Mesothelial cell of epicardium (in vitro differentiated cells): ENCODE data around the gene ZNF135. TPM values are rescaled to one million over a fixed set of nuclear protein-coding genes. Genes with fewer than 3 reads are reported as not detected.

Experiments
- DNase-seq, 2 experiments: peaks; one replicate each; pipeline ENCODE4 v3.0.0; 2021; ENCODE audit warnings: low spot score in 2 of 2; ENCODE audit not compliant: unreplicated experiment in 2 of 2
- H3K27ac Mint-ChIP-seq: 2 replicates; pipeline ENCODE4 v1.8.0; 2021; ENCODE audit warnings: mixed read lengths
- H3K27me3 Mint-ChIP-seq: 2 replicates; pipeline ENCODE4 v1.8.0; 2021; ENCODE audit warnings: low read depth, mixed read lengths
- H3K36me3 Mint-ChIP-seq: 2 replicates; pipeline ENCODE4 v1.8.0; 2021; ENCODE audit warnings: mixed read lengths
- H3K4me1 Mint-ChIP-seq: 2 replicates; pipeline ENCODE4 v1.8.0; 2021; ENCODE audit warnings: mixed read lengths
- H3K4me3 Mint-ChIP-seq: 2 replicates; pipeline ENCODE4 v1.8.0; 2021; ENCODE audit warnings: mild to moderate bottlenecking, moderate library complexity, mixed read lengths
- H3K9me3 Mint-ChIP-seq: 2 replicates; pipeline ENCODE4 v1.8.0; 2021; ENCODE audit warnings: mixed read lengths
- CTCF ChIP-seq: fragments of 200-600 bp; sonication (generic); IDR thresholded peaks from one replicate; pipeline ENCODE4 v1.5.0; 2021; ENCODE audit warnings: antibody characterized with exemption; ENCODE audit not compliant: unreplicated experiment
- total RNA-seq: library from RNA; stranded (reverse); gene quantifications from 3 replicates; pipeline ENCODE4 v1.2.1, GENCODE V29; 2021

ZNF135 gene
- total RNA-seq, 1 donor from 2014 or later: 12.5 TPM

DNA sequence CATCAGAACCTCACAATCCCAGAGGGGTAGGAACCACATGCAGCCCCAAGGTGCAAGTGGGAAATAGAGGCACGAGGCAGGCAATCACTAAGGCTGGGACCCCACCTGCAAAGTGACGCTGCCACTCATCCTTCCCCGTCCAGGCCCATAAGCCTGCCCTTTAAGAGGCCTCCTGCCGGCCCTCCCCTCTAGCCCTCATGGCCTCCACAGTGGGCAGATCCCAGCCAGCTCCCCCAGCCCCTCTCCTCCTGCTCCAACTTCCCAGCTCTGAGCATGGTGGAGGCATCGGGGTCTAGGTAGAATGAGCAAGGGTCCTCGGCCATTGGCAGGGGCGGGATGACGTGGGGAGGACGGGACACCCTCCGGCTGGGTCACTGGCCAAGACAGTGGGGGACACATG, 36.2 kb downstream of the ZNF135 start:
- Mint-ChIP-seq H3K36me3 (peaks cover 32% of the 10 kb centered on the region), H3K27me3 (no peaks in the 10 kb centered on the region), H3K4me1 (peaks cover 10% of the 10 kb centered on the region), H3K4me3 (no peak overlapping the region), H3K27ac (no peak overlapping the region), H3K9me3 (peaks cover 28% of the 10 kb centered on the region)
- no peak for TF ChIP-seq CTCF
- DNase-seq: no peak

DNA sequence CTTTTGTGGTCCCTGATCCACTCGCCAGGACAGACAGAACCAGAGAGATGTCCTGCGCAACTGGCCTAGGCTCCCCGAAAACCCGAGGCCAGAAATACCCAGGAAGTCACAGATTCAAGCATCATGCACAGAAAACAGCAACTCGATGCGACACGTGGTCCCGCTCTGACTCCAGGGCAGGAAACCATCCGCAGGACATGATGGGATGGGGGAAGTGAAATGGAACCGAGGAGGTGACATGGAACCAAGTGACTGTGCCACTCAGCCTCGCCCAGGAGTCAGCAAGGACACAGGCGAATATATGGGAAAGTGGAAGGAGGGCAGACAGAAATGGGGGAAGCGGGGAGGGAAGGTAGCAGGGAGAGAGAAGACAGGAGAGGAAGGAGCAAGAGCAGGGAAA, 37.8 kb downstream of the ZNF135 start:
- peak overlapping the region; percentile 65 for H3K4me3 Mint-ChIP-seq
- peak overlapping the region; percentile 83 for H3K27ac Mint-ChIP-seq
- H3K27me3 Mint-ChIP-seq: no peaks in the 10 kb centered on the region
- H3K9me3 Mint-ChIP-seq: peaks cover 25% of the 10 kb centered on the region
- H3K36me3 Mint-ChIP-seq: peaks cover 28% of the 10 kb centered on the region
- DNase-seq: no peak
- H3K4me1 Mint-ChIP-seq: peaks cover 10% of the 10 kb centered on the region
- TF ChIP-seq CTCF: no peak

DNA sequence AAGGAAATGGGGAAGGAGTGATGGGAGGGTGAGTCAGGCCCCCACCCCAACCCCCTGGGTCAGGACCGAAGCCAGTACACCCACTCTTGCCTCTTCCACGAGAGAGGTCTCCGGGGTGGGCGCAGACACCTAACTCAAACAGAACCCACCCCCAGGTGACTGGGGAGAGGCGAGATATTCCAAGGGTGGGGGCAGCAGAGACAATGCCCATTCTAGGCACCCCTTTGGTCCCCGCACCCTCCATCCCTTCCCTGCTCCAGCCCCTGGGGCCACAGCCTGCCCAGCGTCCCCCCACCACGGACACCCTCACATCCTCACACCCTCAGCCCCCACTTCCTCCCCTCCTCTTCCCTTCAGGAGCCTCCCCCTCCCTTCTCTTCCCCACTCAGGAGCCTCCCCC, 38.3 kb downstream of the ZNF135 start:
- Mint-ChIP-seq H3K4me1 (peaks cover 10% of the 10 kb centered on the region), H3K27me3 (no peaks in the 10 kb centered on the region), H3K27ac (peak overlapping the region; percentile 83), H3K36me3 (peaks cover 24% of the 10 kb centered on the region), H3K4me3 (peak overlapping the region; percentile 65), H3K9me3 (peaks cover 24% of the 10 kb centered on the region)
- no peak for TF ChIP-seq CTCF
- no peak for DNase-seq

- H3K9me3 Mint-ChIP-seq: peaks cover 28% of the 10 kb centered on the region
- H3K27me3 Mint-ChIP-seq: no peaks in the 10 kb centered on the region
- no peak for TF ChIP-seq CTCF
- peak; percentile 99 for DNase-seq
- H3K36me3 Mint-ChIP-seq: peaks cover 22% of the 10 kb centered on the region
- peaks cover 10% of the 10 kb centered on the region for H3K4me1 Mint-ChIP-seq
- peak within 1 kb of the TSS; percentile 100 for H3K27ac Mint-ChIP-seq
- peak within 1 kb of the TSS; percentile 84 for H3K4me3 Mint-ChIP-seq
Measured at GRCh38 chr19:58097781-58098681, 38.9 kb downstream of the ZNF135 start, which contains the start of gene ZSCAN18. Gene ZSCAN18, minus strand, starts transcription at chr19:58098231. Its CDS starts 7,964 bp downstream, at chr19:58090267.

DNA sequence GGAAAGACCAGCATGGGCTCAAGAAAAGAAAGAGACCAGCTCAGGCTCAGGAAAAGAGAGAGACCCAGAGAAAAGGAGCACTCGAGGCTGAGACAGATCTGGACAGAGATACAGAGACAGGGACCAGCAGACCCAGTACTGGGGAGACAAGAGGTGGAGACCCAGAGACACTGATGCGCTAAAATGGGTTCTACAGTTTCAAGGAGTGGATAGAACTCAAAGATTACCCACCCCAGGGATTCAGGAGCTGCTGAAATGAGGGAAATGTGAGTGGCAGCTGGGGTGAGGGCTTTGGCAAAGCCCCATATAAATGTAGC, 39.6 kb downstream of the ZNF135 start:
- Mint-ChIP-seq H3K4me3 (peak overlapping the region; percentile 84), H3K9me3 (peaks cover 30% of the 10 kb centered on the region), H3K4me1 (peaks cover 10% of the 10 kb centered on the region), H3K36me3 (peaks cover 22% of the 10 kb centered on the region), H3K27me3 (no peaks in the 10 kb centered on the region), H3K27ac (peak overlapping the region; percentile 100)
- no peak for TF ChIP-seq CTCF
- no peak for DNase-seq
